Smooth muscle cell (in vitro differentiated cells): ENCODE measurements around the gene ARFGAP1. TPM values are rescaled to one million over a fixed set of nuclear protein-coding genes. Genes with fewer than 3 reads are reported as not detected.

Source experiments
- DNase-seq: peaks from one replicate; lab custom pipeline; 2025; ENCODE audit not compliant: unreplicated experiment; lab: John Stamatoyannopoulos, UW
- H2AFZ ChIP-seq: fragments of 200-600 bp; sonication (generic); 2 replicates; pipeline ENCODE4 v1.6.0; 2016; ENCODE audit warnings: antibody characterized with exemption, low read depth, mild to moderate bottlenecking
- H3F3A ChIP-seq: fragments of 200-600 bp; sonication (generic); 2 replicates; pipeline ENCODE4 v1.6.0; 2017; ENCODE audit warnings: antibody characterized with exemption, low read depth
- H3K27ac ChIP-seq: fragments of 200-600 bp; sonication (generic); 2 replicates; pipeline ENCODE4 v1.5.1; 2016; ENCODE audit warnings: low read depth, mild to moderate bottlenecking
- H3K27me3 ChIP-seq: fragments of 200-600 bp; sonication (generic); 2 replicates; pipeline ENCODE4 v1.6.1; 2016; ENCODE audit warnings: low read depth, mild to moderate bottlenecking
- H3K36me3 ChIP-seq: fragments of 200-600 bp; sonication (generic); 2 replicates; pipeline ENCODE4 v1.5.1; 2016; ENCODE audit warnings: low read depth
- H3K4me1 ChIP-seq: fragments of 200-600 bp; sonication (generic); 2 replicates; pipeline ENCODE4 v1.5.1; 2016; ENCODE audit warnings: low read depth
- H3K4me2 ChIP-seq: fragments of 200-600 bp; sonication (generic); 2 replicates; pipeline ENCODE4 v1.6.0; 2016; ENCODE audit warnings: mild to moderate bottlenecking
- H3K4me3 ChIP-seq: fragments of 200-600 bp; sonication (generic); 2 replicates; pipeline ENCODE4 v1.5.1; 2016; ENCODE audit warnings: mild to moderate bottlenecking
- H3K79me2 ChIP-seq: fragments of 200-600 bp; sonication (generic); 2 replicates; pipeline ENCODE4 v1.6.0; 2016; ENCODE audit warnings: low read depth, mild to moderate bottlenecking
- H3K9ac ChIP-seq: fragments of 200-600 bp; sonication (generic); 2 replicates; pipeline ENCODE4 v1.6.0; 2016; ENCODE audit warnings: low read depth
- H3K9me3 ChIP-seq: fragments of 200-600 bp; sonication (generic); replicated peaks from 2 replicates; pipeline ENCODE4 v1.5.1; 2016; ENCODE audit warnings: low read depth
- H4K20me1 ChIP-seq: fragments of 200-600 bp; sonication (generic); 2 replicates; pipeline ENCODE4 v1.6.0; 2016; ENCODE audit warnings: low read depth
- WGBS: methylation state at CpG from one replicate; pipeline ENCODE4 v1.1.7; 2016; ENCODE audit warnings: low lambda C conversion rate; 5-methylcytosine and 5-hydroxymethylcytosine counted together
- polyA plus RNA-seq: library from polyadenylated mRNA; unstranded; fragments of >200 nt; fragmentation: Nextera tagmentation; extraction: Ambion mirVana; gene quantifications from 2 replicates; pipeline ENCODE4 v1.2.1, GENCODE V29; 2016
- total RNA-seq: library from RNA; depleted of rRNA; stranded (reverse); fragments of >200 nt; gene quantifications from 2 replicates; pipeline ENCODE4 v1.2.3, GENCODE V29; 2014
- TF ChIP-seq, protein P1 (sequence below): fragments of 200-600 bp; sonication (generic); IDR thresholded peaks from 2 replicates; pipeline ENCODE4 v1.5.1; 2017; ENCODE audit warnings: borderline replicate concordance, mild to moderate bottlenecking, antibody characterized with exemption; ENCODE audit not compliant: insufficient read depth, poor library complexity, severe bottlenecking

Gene ARFGAP1
- total and polyA plus RNA-seq, 2 experiments from 2014 or later, result 101 to 169 TPM

DNA sequence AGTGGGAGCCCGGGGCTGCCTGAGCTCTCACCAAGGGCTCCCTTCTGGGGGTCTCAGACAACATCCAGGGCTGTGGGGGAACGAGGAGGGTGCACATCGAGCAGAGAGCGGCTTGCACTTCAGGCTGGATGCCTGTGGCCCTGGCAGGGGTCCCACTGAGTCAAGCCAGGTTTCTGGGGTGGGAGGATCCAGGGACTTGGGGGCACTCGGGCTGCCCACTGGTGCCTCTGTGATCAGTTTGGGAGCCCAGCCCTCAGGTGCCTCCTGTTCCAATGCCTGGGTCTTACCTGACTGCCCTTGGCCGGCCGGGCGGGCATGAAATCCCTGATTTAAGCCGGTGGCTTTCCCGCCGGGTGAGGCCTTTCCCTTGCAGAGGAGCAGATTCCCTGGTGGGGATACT, 20.8 kb downstream of the ARFGAP1 start:
- H3K9me3 ChIP-seq, result no peaks in the 10 kb centered on the region
- 83% methylated on average over 8 of the region's 11 CpGs for WGBS

DNA sequence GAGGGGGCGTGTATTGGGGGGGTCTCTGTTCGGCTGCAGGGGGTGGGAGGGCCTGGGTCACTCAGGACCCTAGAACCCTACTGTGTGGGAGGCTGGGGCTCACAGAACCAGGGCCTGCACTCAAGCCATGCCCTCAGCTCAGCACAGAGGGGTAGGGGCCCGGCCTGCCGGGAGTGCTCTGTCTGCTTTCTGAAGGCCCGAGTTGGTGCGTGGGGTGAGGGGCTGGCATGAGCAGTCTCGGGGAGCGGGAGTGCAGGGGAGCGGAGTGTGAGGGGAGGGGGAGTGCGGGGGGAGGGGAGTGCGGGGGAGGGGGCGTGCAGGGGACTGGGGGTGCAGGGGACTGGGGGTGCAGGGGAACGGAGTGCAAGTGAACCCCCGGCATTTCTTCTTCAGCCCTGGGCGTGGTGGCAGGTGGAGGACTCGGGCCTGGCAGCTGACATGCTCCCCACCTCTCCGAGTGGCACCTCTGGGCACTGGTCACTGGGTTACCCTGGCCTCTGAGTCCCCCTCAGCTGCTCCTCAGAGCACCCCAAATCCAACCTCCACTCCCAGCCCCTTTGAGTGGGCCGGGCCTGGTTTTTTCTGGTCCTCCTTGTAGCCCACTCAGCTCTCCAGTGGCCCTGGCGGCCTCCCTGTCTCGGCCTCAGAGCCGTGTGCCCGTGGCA, 21.4 kb downstream of the ARFGAP1 start:
- DNase-seq, result no peak
- Histone ChIP-seq H2AFZ (no peak overlapping the region), H3K27me3 (peaks cover 8% of the 10 kb centered on the region), H3K27ac (no peak overlapping the region), H4K20me1 (peaks cover 38% of the 10 kb centered on the region), H3K79me2 (no peaks in the 10 kb centered on the region), H3K36me3 (no peaks in the 10 kb centered on the region), H3K4me3 (no peak overlapping the region), H3F3A (peaks cover 5% of the 10 kb centered on the region), H3K9me3 (no peaks in the 10 kb centered on the region), H3K9ac (no peak overlapping the region), H3K4me2 (no peak overlapping the region), H3K4me1 (peaks cover 7% of the 10 kb centered on the region)
- TF ChIP-seq, protein P1, sequence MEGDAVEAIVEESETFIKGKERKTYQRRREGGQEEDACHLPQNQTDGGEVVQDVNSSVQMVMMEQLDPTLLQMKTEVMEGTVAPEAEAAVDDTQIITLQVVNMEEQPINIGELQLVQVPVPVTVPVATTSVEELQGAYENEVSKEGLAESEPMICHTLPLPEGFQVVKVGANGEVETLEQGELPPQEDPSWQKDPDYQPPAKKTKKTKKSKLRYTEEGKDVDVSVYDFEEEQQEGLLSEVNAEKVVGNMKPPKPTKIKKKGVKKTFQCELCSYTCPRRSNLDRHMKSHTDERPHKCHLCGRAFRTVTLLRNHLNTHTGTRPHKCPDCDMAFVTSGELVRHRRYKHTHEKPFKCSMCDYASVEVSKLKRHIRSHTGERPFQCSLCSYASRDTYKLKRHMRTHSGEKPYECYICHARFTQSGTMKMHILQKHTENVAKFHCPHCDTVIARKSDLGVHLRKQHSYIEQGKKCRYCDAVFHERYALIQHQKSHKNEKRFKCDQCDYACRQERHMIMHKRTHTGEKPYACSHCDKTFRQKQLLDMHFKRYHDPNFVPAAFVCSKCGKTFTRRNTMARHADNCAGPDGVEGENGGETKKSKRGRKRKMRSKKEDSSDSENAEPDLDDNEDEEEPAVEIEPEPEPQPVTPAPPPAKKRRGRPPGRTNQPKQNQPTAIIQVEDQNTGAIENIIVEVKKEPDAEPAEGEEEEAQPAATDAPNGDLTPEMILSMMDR, result no peak
- WGBS, result 91% methylated on average over 7 of the region's 22 CpGs

More for the DNA sequence above, 20.8 kb downstream of the ARFGAP1 start:
- no peak overlapping the region for H2AFZ ChIP-seq
- no peak for DNase-seq
- H3K27me3 ChIP-seq, result peaks cover 8% of the 10 kb centered on the region
- H4K20me1 ChIP-seq, result peaks cover 43% of the 10 kb centered on the region
- H3K9ac ChIP-seq, result no peak overlapping the region
- no peaks in the 10 kb centered on the region for H3K36me3 ChIP-seq
- no peaks in the 10 kb centered on the region for H3K79me2 ChIP-seq
- no peak overlapping the region for H3K27ac ChIP-seq
- H3K4me2 ChIP-seq, result no peak overlapping the region
- H3K4me3 ChIP-seq, result no peak overlapping the region
- H3F3A ChIP-seq, result peaks cover 5% of the 10 kb centered on the region
- H3K4me1 ChIP-seq, result peaks cover 7% of the 10 kb centered on the region
- TF ChIP-seq, protein P1, result no peak

DNA sequence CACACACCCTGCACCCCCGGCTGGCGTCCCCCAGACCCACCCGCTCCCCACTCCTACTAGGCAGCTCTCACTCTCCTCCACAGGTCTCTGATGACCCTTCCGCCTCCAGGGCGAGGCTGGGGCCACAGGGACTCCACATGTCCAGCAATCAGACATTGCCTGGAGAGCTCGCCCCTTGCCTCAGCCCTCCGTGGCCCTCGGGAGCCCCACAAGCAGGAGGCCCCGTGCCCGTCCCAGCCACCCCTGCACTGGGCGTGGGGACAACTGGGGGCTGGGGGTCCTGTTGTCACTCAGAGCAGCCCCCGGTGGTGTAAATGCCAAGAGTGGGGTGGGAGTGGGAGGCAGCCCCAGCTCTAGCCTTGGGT, 21.9 kb downstream of the ARFGAP1 start:
- Histone ChIP-seq H3K4me1 (peaks cover 7% of the 10 kb centered on the region), H3K4me2 (no peak overlapping the region), H3K4me3 (no peak overlapping the region), H4K20me1 (peaks cover 32% of the 10 kb centered on the region), H3K27ac (no peak overlapping the region), H3K79me2 (no peaks in the 10 kb centered on the region), H2AFZ (no peak overlapping the region), H3K27me3 (peaks cover 8% of the 10 kb centered on the region), H3K9ac (no peak overlapping the region), H3K9me3 (no peaks in the 10 kb centered on the region), H3F3A (peaks cover 5% of the 10 kb centered on the region), H3K36me3 (no peaks in the 10 kb centered on the region)
- no peak for DNase-seq
- WGBS, result 94% methylated on average over 10 of the region's 12 CpGs
- TF ChIP-seq, protein P1, result no peak

DNA sequence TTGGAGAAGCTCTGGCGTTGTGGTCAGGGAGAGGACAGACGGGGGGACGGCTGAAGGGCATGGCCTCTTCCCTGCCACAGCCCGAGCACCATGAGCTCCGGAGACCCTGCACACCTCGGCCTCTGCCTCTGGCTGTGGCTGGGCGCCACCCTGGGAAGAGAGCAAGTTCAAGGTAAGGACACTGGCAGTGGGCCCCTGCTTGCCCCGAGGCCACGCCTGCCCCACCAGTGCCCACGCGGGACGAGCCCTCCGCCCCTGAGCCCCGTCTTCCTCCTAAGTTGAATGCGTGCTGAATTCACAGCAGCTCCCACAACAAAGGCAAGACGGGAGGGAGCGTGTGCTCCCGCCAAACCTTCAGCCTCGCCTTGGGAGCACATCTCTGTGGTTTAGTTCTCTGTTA, 22.4 kb downstream of the ARFGAP1 start:
- Histone ChIP-seq H3K27ac (no peak overlapping the region), H3K27me3 (peaks cover 10% of the 10 kb centered on the region), H3F3A (peaks cover 5% of the 10 kb centered on the region), H3K4me2 (no peak overlapping the region), H2AFZ (no peak overlapping the region), H3K36me3 (no peaks in the 10 kb centered on the region), H3K4me1 (peaks cover 7% of the 10 kb centered on the region), H4K20me1 (peaks cover 27% of the 10 kb centered on the region), H3K9ac (no peak overlapping the region), H3K79me2 (no peaks in the 10 kb centered on the region), H3K9me3 (no peaks in the 10 kb centered on the region), H3K4me3 (no peak overlapping the region)
- WGBS, result 72% methylated on average over 19 of the region's 19 CpGs
- TF ChIP-seq, protein P1, result no peak
- no peak for DNase-seq
